OCI-LY7 (cell line): ENCODE data around the gene IRF3. TPM values are rescaled to one million over a fixed set of nuclear protein-coding genes. Genes with fewer than 3 reads are reported as not detected.
A peak's percentile ranks its signal among the peaks of the same experiment; 100 is the strongest.

Experiments used
- BruUV-seq: library from RNA; stranded (reverse); fragments of 400-500 nt; replicated peaks from 2 replicates; lab custom pipeline; 2021; lab: Mats Ljungman, UMichigan
- CTCF ChIA-PET: fragments of 300-600 bp; sonication (Branson Sonifier 250); formaldehyde crosslinking; loops from one replicate; lab custom pipeline; 2022; ENCODE audit warnings: antibody characterized with exemption; ENCODE audit not compliant: unreplicated experiment; lab: Charles Lee
- POLR2A ChIA-PET: fragments of 300-600 bp; sonication (Branson Sonifier 250); formaldehyde crosslinking; loops from one replicate; lab custom pipeline; 2022; ENCODE audit warnings: antibody characterized with exemption; lab: Charles Lee
- DNase-seq: peaks from one replicate; pipeline ENCODE4 v3.0.0-alpha.2; 2015; ENCODE audit warnings: low spot score
- H2AFZ ChIP-seq: fragments of 200-600 bp; sonication (generic), shearing (Covaris generic); 2 replicates; pipeline ENCODE4 v1.6.1; 2014; ENCODE audit warnings: mild to moderate bottlenecking, antibody characterized with exemption, low read length, moderate library complexity
- H3K27ac ChIP-seq: fragments of 200-600 bp; sonication (generic); 2 replicates; pipeline ENCODE4 v1.5.1; 2014; ENCODE audit warnings: mixed run types, low read depth, mild to moderate bottlenecking, moderate library complexity, low read length, inconsistent platforms; ENCODE audit not compliant: poor library complexity, severe bottlenecking
- H3K36me3 ChIP-seq: fragments of 200-600 bp; sonication (generic); 2 replicates; pipeline ENCODE4 v1.6.1; 2014; ENCODE audit warnings: mild to moderate bottlenecking, antibody characterized with exemption, low read length, moderate library complexity, mixed read lengths; ENCODE audit not compliant: insufficient read depth
- H3K4me1 ChIP-seq: fragments of 200-600 bp; sonication (generic); 2 replicates; pipeline ENCODE4 v1.5.1; 2014; ENCODE audit warnings: mild to moderate bottlenecking, low read length; ENCODE audit not compliant: insufficient read depth, poor library complexity, severe bottlenecking
- H3K4me2 ChIP-seq: fragments of 200-600 bp; sonication (generic); 2 replicates; pipeline ENCODE4 v1.6.1; 2014; ENCODE audit warnings: mild to moderate bottlenecking, low read length
- H3K4me3 ChIP-seq: fragments of 200-600 bp; sonication (generic); 2 replicates; pipeline ENCODE4 v1.5.1; 2014; ENCODE audit warnings: mild to moderate bottlenecking, low read depth, low read length; ENCODE audit not compliant: poor library complexity, severe bottlenecking
- H3K79me2 ChIP-seq: fragments of 200-600 bp; sonication (generic); 2 replicates; pipeline ENCODE4 v1.6.1; 2016; ENCODE audit warnings: low read depth, mild to moderate bottlenecking, low read length, moderate library complexity, mixed read lengths; ENCODE audit not compliant: insufficient read depth
- H3K9me2 ChIP-seq: fragments of 200-600 bp; sonication (generic); 2 replicates; pipeline ENCODE4 v1.6.1; 2016; ENCODE audit warnings: mild to moderate bottlenecking, low read length, mixed read lengths; ENCODE audit not compliant: insufficient read depth
- H3K9me3 ChIP-seq: fragments of 200-600 bp; sonication (generic); 2 replicates; pipeline ENCODE4 v1.6.1; 2014; ENCODE audit warnings: mild to moderate bottlenecking, mixed run types, low read length, mixed read lengths
- H4K20me1 ChIP-seq: fragments of 200-600 bp; sonication (generic); 2 replicates; pipeline ENCODE4 v1.6.1; 2014; ENCODE audit warnings: mild to moderate bottlenecking, antibody characterized with exemption, low read length, moderate library complexity, mixed read lengths; ENCODE audit not compliant: insufficient read depth
- EZH2phosphoT487 ChIP-seq: fragments of 200-600 bp; sonication (generic); IDR thresholded peaks from 2 replicates; pipeline ENCODE4 v1.6.1; 2018; ENCODE audit warnings: low read depth, borderline replicate concordance, mild to moderate bottlenecking, mixed run types, antibody characterized with exemption, low read length, moderate library complexity, mixed read lengths
- intact Hi-C: fragments of 100-400 bp; cut with micrococcal nuclease; formaldehyde crosslinking; loops from one replicate; pipeline ENCODE4 v1.10.0; 2022; ENCODE audit not compliant: unreplicated experiment
- total RNA-seq, 2 experiments: library from RNA; depleted of rRNA in 1 of 2; stranded (reverse); fragments of >200 nt in 1 of 2; shearing (Covaris generic) in 1 of 2; gene quantifications; 2 replicates each; pipeline ENCODE4 v1.2.3, GENCODE V29; 2014 to 2022
- TF ChIP-seq, protein P1 (sequence below): fragments of 200-600 bp; sonication (generic); conservative IDR thresholded peaks from 2 replicates; pipeline ENCODE4 v1.5.1; 2014; ENCODE audit warnings: mild to moderate bottlenecking, antibody characterized with exemption, low read length, moderate library complexity, mixed read lengths

Gene IRF3
- total RNA-seq, 2 experiments from 2014 or later, result 96.6 to 116 TPM

DNA sequence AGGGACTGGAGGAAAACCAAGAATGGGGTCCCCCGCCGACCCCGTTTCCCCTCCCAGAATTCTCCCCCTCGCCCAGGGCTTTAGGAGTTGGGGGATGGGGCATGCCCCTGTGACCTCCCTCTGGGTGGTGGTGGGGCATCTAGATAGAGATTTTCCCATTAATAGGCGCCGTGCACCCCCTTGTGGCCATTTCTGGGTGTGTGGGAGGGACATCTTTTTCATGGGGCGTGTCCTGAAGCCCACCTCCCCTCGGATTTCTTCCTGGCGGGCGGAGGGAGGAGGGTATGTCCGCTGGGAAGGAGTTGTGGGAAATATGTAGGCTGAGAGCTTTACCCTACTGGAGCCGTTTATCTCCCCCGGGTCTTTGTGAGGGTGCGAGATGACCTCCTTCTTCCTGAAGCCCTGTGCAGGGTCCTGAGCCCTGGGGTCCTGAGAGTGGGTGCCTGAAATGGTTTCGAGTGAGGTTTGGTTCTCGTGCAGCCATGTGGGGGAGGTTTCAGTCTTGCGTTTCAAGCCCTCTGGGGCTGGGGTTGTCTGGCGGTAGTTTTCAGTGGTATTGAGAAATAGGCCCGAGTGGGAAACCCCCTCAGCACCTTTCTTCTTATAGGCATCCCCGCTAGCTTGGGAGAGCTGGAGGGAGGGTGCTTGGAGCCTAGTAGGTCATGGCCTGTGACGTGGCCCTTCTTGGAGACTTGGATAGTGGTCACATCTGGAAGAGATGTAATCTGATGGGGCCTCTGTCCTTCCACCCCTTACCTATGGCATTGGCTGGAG is 12.4 kb upstream of the IRF3 start:
- no peak overlapping the region for H2AFZ ChIP-seq

DNA sequence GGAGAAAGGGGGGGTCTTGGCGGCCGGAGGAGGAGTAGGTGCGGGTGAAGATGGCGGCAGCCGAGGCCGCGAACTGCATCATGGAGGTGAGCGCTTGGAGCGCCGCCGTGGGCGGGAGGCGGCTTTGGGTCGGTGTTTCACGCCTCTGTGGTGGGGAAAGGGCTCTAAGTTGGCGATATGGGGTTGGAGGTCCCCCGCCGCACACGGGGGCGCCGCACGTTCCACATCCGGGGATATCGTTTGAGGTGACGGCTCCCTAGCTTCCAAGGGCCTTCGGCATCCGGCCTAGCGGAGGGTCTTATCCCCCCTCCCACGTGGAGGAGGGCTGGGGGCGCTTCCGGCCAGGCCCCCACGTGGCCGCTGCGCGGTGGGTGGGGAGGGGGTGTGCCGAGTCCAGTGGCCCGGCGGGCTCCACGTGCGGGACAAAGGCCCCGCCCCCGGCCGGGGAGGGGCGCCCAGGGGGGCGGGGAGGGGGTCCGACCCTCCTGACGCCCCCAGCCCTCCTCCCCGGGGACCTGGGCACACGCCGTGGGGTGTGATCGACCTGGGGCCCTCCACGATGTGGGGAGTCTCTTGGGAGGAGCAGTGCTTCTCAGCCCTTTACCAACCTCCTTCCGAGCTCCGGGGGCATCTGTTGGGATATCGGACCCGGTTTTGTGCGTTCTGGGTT is 11.7 kb upstream of the IRF3 start, which contains the start of gene PRMT1:
Gene PRMT1 (plus strand): TSS at position 41 of the 670 bp plus-strand sequence. CDS start 10 bp downstream, at position 51.
- H3K9me3 ChIP-seq, result no peaks in the 10 kb centered on the region
- H3K4me2 ChIP-seq, result peak within 1 kb of the TSS; percentile 95
- H2AFZ ChIP-seq, result peak within 1 kb of the TSS; percentile 9; the same call in 1 of the 2 replicates
- peaks cover 36% of the 10 kb centered on the region for H3K36me3 ChIP-seq
- ChIA-PET CTCF (interaction anchor here (0.6 kb wide), 2 partner anchors 150 to 164 kb away, joined by 3 to 6 read pairs; partner anchors contain the start of gene RCN3), POLR2A (interaction anchor here (0.5 to 1.3 kb wide), 2 partner anchors 10 to 29 kb away, joined by 4 to 5 read pairs; no protein-coding TSS in a partner anchor)
- no peak for TF ChIP-seq EZH2phosphoT487
- TF ChIP-seq, protein P1, sequence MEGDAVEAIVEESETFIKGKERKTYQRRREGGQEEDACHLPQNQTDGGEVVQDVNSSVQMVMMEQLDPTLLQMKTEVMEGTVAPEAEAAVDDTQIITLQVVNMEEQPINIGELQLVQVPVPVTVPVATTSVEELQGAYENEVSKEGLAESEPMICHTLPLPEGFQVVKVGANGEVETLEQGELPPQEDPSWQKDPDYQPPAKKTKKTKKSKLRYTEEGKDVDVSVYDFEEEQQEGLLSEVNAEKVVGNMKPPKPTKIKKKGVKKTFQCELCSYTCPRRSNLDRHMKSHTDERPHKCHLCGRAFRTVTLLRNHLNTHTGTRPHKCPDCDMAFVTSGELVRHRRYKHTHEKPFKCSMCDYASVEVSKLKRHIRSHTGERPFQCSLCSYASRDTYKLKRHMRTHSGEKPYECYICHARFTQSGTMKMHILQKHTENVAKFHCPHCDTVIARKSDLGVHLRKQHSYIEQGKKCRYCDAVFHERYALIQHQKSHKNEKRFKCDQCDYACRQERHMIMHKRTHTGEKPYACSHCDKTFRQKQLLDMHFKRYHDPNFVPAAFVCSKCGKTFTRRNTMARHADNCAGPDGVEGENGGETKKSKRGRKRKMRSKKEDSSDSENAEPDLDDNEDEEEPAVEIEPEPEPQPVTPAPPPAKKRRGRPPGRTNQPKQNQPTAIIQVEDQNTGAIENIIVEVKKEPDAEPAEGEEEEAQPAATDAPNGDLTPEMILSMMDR, result no peak
- H4K20me1 ChIP-seq, result 0 out of 2 replicates have a peak, but pooled peaks cover 9% of the 10 kb centered on the region
- BruUV-seq, result no TSS peak
- H3K79me2 ChIP-seq, result peaks cover 53% of the 10 kb centered on the region
- H3K27ac ChIP-seq, result peak within 1 kb of the TSS; percentile 84
- DNase-seq, result peak; percentile 72
- intact Hi-C loops, result loop anchor here (2.0 to 10.0 kb wide), 4 partner anchors 87 to 1040 kb away; partner anchors contain the start of genes DBP and PRR12
- H3K4me3 ChIP-seq, result peak within 1 kb of the TSS; percentile 96
- H3K4me1 ChIP-seq, result peaks cover 54% of the 10 kb centered on the region
- no peaks in the 10 kb centered on the region for H3K9me2 ChIP-seq

More for the DNA sequence above, 12.4 kb upstream of the IRF3 start:
- TF ChIP-seq, protein P1, result peak; percentile 86
- TF ChIP-seq EZH2phosphoT487, result no peak
- Histone ChIP-seq H3K79me2 (peaks cover 56% of the 10 kb centered on the region), H3K4me1 (peaks cover 47% of the 10 kb centered on the region), H3K9me2 (no peaks in the 10 kb centered on the region), H3K36me3 (peaks cover 43% of the 10 kb centered on the region), H3K27ac (peak overlapping the region; percentile 84), H3K4me3 (peak overlapping the region; percentile 96), H4K20me1 (0 out of 2 replicates have a peak, but pooled peaks cover 10% of the 10 kb centered on the region), H3K9me3 (no peaks in the 10 kb centered on the region), H3K4me2 (peak overlapping the region; percentile 95)
- TSS peak; percentile 49 for BruUV-seq
- intact Hi-C loops, result loop anchor here (2.0 to 10.0 kb wide), 4 partner anchors 87 to 1041 kb away; partner anchors contain the start of genes DBP and PRR12
- ChIA-PET POLR2A (no interaction called here), CTCF (no interaction called here)
- DNase-seq, result peak; percentile 85
